T-cell (primary cell): Measurements from ENCODE around the gene CHPT1. TPM values are rescaled to one million over a fixed set of nuclear protein-coding genes. Genes with fewer than 3 reads are reported as not detected.

ENCODE experiments used
- ATAC-seq, 4 experiments: fragments of 200-7000 bp in 3 of 4; fragments of 150-1000 bp in 1 of 4; cut with Tn5 transposase; replicated peaks in 1 of 4; 1 replicate in 3 of 4; 2 replicates in 1 of 4; pipeline ENCODE4 v1.10.0; 2021; ENCODE audit warnings: moderate library complexity in 3 of 4, mild to moderate bottlenecking in 2 of 4, moderate number of reproducible peaks in 1 of 4
- CTCF ChIA-PET, 2 donors: fragments of 300-600 bp; sonication (Branson Sonifier 250); formaldehyde crosslinking; loops; one replicate each; lab custom pipeline; 2022; ENCODE audit warnings: antibody characterized with exemption in 2 of 2; lab: Charles Lee
- POLR2A ChIA-PET, 2 donors: fragments of 300-600 bp; sonication (Branson Sonifier 250); formaldehyde crosslinking; loops; one replicate each; lab custom pipeline; 2022; ENCODE audit warnings: antibody characterized with exemption in 2 of 2; lab: Charles Lee
- DNase-seq, 35 experiments: peaks; one replicate each; pipeline versions ENCODE4 v3.0.0 to v3.0.0-alpha.2; 2013 to 2023
- H3K27ac ChIP-seq: one replicate; pipeline ENCODE4 v1.5.1; 2013; ENCODE audit warnings: low read length
- H3K27me3 ChIP-seq, 2 experiments: replicated peaks in 1 of 2; 1 replicate in 1 of 2; 2 replicates in 1 of 2; pipeline versions ENCODE4 v1.6.1 to v1.7.0; 2013; ENCODE audit warnings: low read length in 1 of 2, mixed read lengths in 1 of 2; ENCODE audit not compliant: control insufficient read depth in 2 of 2, insufficient read depth in 2 of 2; ENCODE audit errors: extremely low read depth in 1 of 2
- H3K36me3 ChIP-seq, 2 donors: 1 replicate in 1 of 2; 2 replicates in 1 of 2; pipeline versions ENCODE4 v1.6.1 to v1.7.0; 2013; ENCODE audit warnings: low read length in 1 of 2; ENCODE audit not compliant: control insufficient read depth in 2 of 2, insufficient read depth in 1 of 2; ENCODE audit errors: extremely low read depth in 1 of 2
- H3K4me1 ChIP-seq, 2 experiments: 1 replicate in 1 of 2; 2 replicates in 1 of 2; pipeline versions ENCODE4 v1.6.1 to v1.7.0; 2013; ENCODE audit warnings: low read length in 2 of 2, mixed read lengths in 1 of 2; ENCODE audit not compliant: insufficient read depth in 2 of 2, control insufficient read depth in 1 of 2; ENCODE audit errors: extremely low read depth in 1 of 2
- H3K4me3 ChIP-seq, 2 donors: 1 replicate in 1 of 2; 2 replicates in 1 of 2; pipeline versions ENCODE4 v1.5.1 to v1.7.0; 2013; ENCODE audit warnings: mild to moderate bottlenecking in 2 of 2, low read length in 1 of 2, moderate library complexity in 1 of 2; ENCODE audit not compliant: control insufficient read depth in 1 of 2; ENCODE audit errors: extremely low read depth in 1 of 2
- H3K9me3 ChIP-seq: 2 replicates; pipeline ENCODE4 v1.7.0; 2013
- H3K27ac Mint-ChIP-seq, 2 donors: one replicate each; pipeline ENCODE4 v1.8.0; 2020 to 2021; ENCODE audit warnings: mild to moderate bottlenecking in 2 of 2, mixed read lengths in 2 of 2
- H3K27me3 Mint-ChIP-seq, 2 donors: one replicate each; pipeline ENCODE4 v1.8.0; 2021 to 2022; ENCODE audit warnings: mixed read lengths in 2 of 2
- H3K36me3 Mint-ChIP-seq: one replicate; pipeline ENCODE4 v1.8.0; 2021; ENCODE audit warnings: mixed read lengths
- H3K4me1 Mint-ChIP-seq, 3 donors: one replicate each; pipeline ENCODE4 v1.8.0; 2020 to 2022; ENCODE audit warnings: mixed read lengths in 3 of 3, mild to moderate bottlenecking in 1 of 3
- H3K4me3 Mint-ChIP-seq, 3 donors: one replicate each; pipeline ENCODE4 v1.8.0; 2020 to 2022; ENCODE audit warnings: mild to moderate bottlenecking in 3 of 3, mixed read lengths in 3 of 3, moderate library complexity in 3 of 3
- H3K9me3 Mint-ChIP-seq, 3 donors: one replicate each; pipeline ENCODE4 v1.8.0; 2020 to 2022; ENCODE audit warnings: mixed read lengths in 3 of 3
- WGBS: methylation state at CpG from one replicate; pipeline ENCODE4 v1.1.5; 2013; ENCODE audit warnings: missing lambda C conversion rate; ENCODE audit not compliant: insufficient coverage; 5-methylcytosine and 5-hydroxymethylcytosine counted together
- total RNA-seq, 35 experiments: library from RNA in 6 of 35; stranded (reverse) in 6 of 35; fragments of 120-200 nt in 1 of 35; gene quantifications; one replicate each; pipeline versions ENCODE4 v1.2.1 to v1.2.4 and lab custom pipeline; 2013 to 2026

Gene CHPT1
- total RNA-seq, 5 donors from 2014 or later (not counting 1 experiment from before 2014, with no cell fraction given): 9.8 to 13.8 (median 11.9) TPM

DNA sequence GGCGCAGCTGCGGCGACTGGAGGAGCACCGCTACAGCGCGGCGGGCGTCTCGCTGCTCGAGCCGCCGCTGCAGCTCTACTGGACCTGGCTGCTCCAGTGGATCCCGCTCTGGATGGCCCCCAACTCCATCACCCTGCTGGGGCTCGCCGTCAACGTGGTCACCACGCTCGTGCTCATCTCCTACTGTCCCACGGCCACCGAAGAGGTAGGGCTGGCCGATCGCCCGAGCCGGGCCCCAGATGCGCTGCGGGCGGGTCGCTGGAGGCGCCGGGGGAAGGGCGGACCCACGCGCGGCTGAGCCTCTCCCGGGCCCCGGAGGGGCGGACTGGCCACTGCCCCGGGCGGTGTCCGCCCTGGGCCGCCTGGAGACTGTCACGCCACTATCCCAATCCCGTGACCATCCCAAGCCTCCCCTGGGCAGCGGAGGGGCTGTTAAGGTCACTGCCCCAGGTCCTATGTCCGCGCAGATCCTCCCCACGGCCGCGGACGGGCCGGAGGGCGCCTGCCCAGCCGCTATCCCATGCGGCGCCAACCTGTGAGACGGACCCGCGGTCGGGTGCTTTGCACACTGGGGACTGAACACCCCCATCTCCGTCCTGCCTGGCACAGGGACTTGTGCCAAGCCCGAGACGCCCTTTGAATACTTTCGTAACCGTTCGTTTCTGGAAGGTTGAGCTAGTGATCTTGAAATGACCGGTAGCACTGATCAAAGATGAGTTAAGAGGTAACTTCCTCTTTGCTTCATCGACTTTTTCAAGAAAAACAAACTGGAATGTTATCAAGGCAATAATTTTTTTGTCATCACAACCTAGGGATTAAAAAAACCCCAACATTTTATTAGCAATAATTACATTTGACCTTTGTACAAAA lies 725 bp downstream of the CHPT1 start:
- peak overlapping the region; percentile 76 to 82 for H3K27ac Mint-ChIP-seq
- peak overlapping the region; percentile 83 to 93 (median 89) for H3K4me3 Mint-ChIP-seq
- Histone ChIP-seq H3K4me1 (peaks cover 3 to 13% of the 10 kb centered on the region in 2 experiments), H3K36me3 (no peaks in the 10 kb centered on the region), H3K9me3 (no peaks in the 10 kb centered on the region), H3K27me3 (no peaks in the 10 kb centered on the region), H3K27ac (no peak overlapping the region), H3K4me3 (peak overlapping the region; percentile 65 to 84)
- H3K27me3 Mint-ChIP-seq: no peaks in the 10 kb centered on the region
- DNase-seq (peak in 13 of 35 experiments; percentile 1 to 44 (median 6)), ATAC-seq (peak; percentile 20 to 39 (median 32))
- under 1% methylated on average over 59 of the region's 67 CpGs for WGBS
- ChIA-PET CTCF (interaction anchor here in 1 of 2 donors (0.8 to 1.4 kb wide), 3 partner anchors 16 to 283 kb away, joined by 3 to 4 read pairs (median 3); partner anchors contain the start of gene GNPTAB), POLR2A (no interaction called here)
- H3K4me1 Mint-ChIP-seq: peaks cover 46 to 54% (median 52%) of the 10 kb centered on the region in 3 donors
- no peaks in the 10 kb centered on the region for H3K36me3 Mint-ChIP-seq
- no peaks in the 10 kb centered on the region for H3K9me3 Mint-ChIP-seq

DNA sequence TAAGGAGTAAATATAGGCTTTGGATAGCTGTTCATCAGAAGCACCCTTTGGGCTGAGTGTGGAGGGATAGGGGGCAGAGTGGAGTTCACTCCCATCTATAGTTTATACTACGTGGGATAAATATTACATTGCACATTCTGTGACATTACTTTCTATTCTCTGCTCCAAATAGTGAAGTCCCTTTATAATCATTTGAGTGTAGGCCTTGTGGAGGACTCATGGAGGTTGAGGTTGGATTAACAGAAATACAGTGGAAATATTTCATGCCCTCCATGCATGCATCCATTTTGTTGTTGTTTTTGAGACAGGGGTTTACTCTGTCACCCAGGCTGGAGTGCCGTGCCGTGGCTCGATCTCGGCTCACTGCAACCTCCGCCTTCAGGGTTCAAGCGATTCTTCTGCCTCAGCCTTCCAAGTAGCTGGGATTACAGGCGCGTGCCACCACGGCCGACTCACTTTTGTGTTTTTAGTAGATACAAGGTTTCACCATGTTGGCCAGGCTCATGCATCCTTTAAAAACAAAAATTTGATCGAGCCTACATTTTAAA lies 1.4 kb downstream of the CHPT1 start:
- H3K36me3 Mint-ChIP-seq: no peaks in the 10 kb centered on the region
- WGBS: 96% methylated on average over 6 of the region's 12 CpGs
- H3K27ac Mint-ChIP-seq: peak overlapping the region in 1 of 2 donors; percentile 82
- POLR2A ChIA-PET: no interaction called here
- Histone ChIP-seq H3K27ac (no peak overlapping the region), H3K36me3 (no peaks in the 10 kb centered on the region), H3K9me3 (no peaks in the 10 kb centered on the region), H3K27me3 (no peaks in the 10 kb centered on the region), H3K4me1 (peaks cover 3 to 13% of the 10 kb centered on the region in 2 experiments), H3K4me3 (no peak overlapping the region)
- CTCF ChIA-PET: interaction anchor here (0.6 to 1.4 kb wide), 4 partner anchors 15 to 284 kb away, joined by 3 to 4 read pairs (median 3); partner anchors contain the start of gene GNPTAB (in 1 of the 2)
- H3K4me1 Mint-ChIP-seq: peaks cover 46 to 54% (median 52%) of the 10 kb centered on the region in 3 donors
- H3K9me3 Mint-ChIP-seq: no peaks in the 10 kb centered on the region
- no peak for ATAC-seq
- H3K27me3 Mint-ChIP-seq: no peaks in the 10 kb centered on the region
- peak in 1 of 35 experiments; percentile 20 for DNase-seq
- H3K4me3 Mint-ChIP-seq: peak overlapping the region; percentile 83 to 93 (median 89)

DNA sequence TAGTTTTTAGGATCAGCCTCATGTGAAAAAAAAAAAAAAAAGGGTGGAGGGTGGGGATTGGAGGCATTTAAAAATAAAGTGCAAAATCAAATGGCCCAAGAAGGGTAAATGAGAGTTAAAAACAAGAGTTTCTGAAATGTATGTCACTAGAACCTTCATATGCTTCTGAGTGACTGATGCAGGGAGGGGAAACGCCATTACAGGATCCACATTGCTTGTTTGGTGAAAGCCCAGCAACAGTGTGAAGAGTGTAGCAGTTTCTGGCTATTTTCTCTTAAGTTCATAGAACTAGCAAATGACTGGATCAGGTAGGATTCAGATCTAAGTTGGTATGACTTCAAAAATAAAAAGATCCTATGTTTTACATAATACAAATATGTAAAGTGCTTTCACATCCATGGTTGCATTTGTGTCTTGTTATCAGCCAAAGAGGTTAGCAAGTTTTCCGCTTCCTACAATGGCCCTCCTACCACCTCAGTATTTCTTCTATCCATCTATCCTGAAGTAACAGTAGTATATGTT lies 2.9 kb downstream of the CHPT1 start:
- Mint-ChIP-seq H3K36me3 (no peaks in the 10 kb centered on the region), H3K9me3 (no peaks in the 10 kb centered on the region), H3K27ac (peak overlapping the region in 1 of 2 donors; percentile 56), H3K4me1 (peaks cover 45 to 54% (median 49%) of the 10 kb centered on the region in 3 donors), H3K27me3 (no peaks in the 10 kb centered on the region), H3K4me3 (no peak overlapping the region)
- H3K9me3 ChIP-seq: no peaks in the 10 kb centered on the region
- ChIA-PET CTCF (interaction anchor here in 1 of 2 donors (0.7 kb wide), 1 partner anchor 43 kb away, joined by 5 read pairs; no protein-coding TSS in a partner anchor), POLR2A (no interaction called here)
- ATAC-seq (no peak), DNase-seq (peak in 1 of 35 experiments; percentile 6)
- no peaks in the 10 kb centered on the region for H3K36me3 ChIP-seq
- no peak overlapping the region for H3K27ac ChIP-seq
- no CpG with 5 or more reads among the region's 2 CpGs for WGBS
- H3K4me3 ChIP-seq: no peak overlapping the region
- H3K4me1 ChIP-seq: peaks cover 3 to 13% of the 10 kb centered on the region in 2 experiments
- no peaks in the 10 kb centered on the region for H3K27me3 ChIP-seq

DNA sequence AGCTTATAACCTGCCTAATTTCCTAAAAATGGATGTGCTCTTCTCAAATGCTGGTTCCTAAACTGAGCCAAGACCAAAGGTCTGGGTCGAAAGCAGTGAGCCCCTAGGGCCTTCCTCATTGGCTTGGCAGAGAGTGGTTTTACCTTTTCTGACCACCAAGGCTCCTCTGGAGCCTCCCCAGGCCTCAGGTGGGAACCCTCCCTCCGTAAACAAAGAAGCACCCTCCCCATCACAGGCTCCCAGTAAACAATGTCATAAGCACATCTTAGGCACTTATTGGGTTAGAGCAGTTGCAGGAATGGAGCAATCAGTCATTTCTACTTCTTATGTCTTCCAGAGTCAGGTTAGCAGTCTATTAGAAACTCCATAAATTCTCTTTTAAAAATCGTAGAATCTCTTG lies 6.0 kb downstream of the CHPT1 start:
- Histone ChIP-seq H3K4me3 (no peak overlapping the region), H3K27me3 (no peaks in the 10 kb centered on the region), H3K9me3 (no peaks in the 10 kb centered on the region), H3K27ac (no peak overlapping the region), H3K4me1 (no peaks in the 10 kb centered on the region), H3K36me3 (no peaks in the 10 kb centered on the region)
- Mint-ChIP-seq H3K4me3 (no peak overlapping the region), H3K27me3 (no peaks in the 10 kb centered on the region), H3K4me1 (peaks cover 37 to 51% (median 38%) of the 10 kb centered on the region in 3 donors), H3K36me3 (no peaks in the 10 kb centered on the region), H3K27ac (no peak overlapping the region), H3K9me3 (no peaks in the 10 kb centered on the region)
- CTCF ChIA-PET: interaction anchor here in 1 of 2 donors (0.5 kb wide), 1 partner anchor 1391 kb away, joined by 3 read pairs; no protein-coding TSS in a partner anchor
- WGBS: no CpG with 5 or more reads among the region's 3 CpGs
- DNase-seq (no peak), ATAC-seq (no peak)
- POLR2A ChIA-PET: no interaction called here

DNA sequence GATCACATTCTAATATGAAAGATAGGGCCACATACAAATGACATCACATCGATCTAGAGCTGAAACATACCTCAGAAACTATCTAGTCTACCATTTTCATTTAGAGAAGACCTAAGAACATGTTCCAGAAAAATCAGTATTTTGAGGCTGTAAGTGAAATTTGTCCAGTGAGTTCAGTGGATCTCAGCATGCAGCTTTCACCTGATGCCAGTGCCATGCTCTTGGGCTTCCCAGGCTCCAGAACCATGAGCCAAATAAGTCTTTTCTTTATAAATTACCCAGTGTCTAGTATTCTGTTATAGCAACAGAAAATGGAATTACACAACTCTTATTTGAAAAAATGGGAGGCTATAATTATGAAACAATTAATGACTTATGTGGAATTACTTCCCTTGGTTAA lies 9.0 kb downstream of the CHPT1 start:
- Mint-ChIP-seq H3K27me3 (no peaks in the 10 kb centered on the region), H3K27ac (no peak overlapping the region), H3K4me1 (peaks cover 25 to 32% (median 31%) of the 10 kb centered on the region in 3 donors), H3K9me3 (no peaks in the 10 kb centered on the region), H3K36me3 (no peaks in the 10 kb centered on the region), H3K4me3 (no peak overlapping the region)
- Histone ChIP-seq H3K27ac (no peak overlapping the region), H3K4me1 (no peaks in the 10 kb centered on the region), H3K36me3 (no peaks in the 10 kb centered on the region), H3K4me3 (no peak overlapping the region), H3K27me3 (no peaks in the 10 kb centered on the region), H3K9me3 (no peaks in the 10 kb centered on the region)
- WGBS: no CpG with 5 or more reads among the region's 1 CpG
- ChIA-PET CTCF (interaction anchor here in 1 of 2 donors (0.9 kb wide), 1 partner anchor 36 kb away, joined by 3 read pairs; no protein-coding TSS in a partner anchor), POLR2A (interaction anchor here in 1 of 2 donors (0.6 kb wide), 1 partner anchor 168 kb away, joined by 10 read pairs; no protein-coding TSS in a partner anchor)
- ATAC-seq (no peak), DNase-seq (no peak)
